UCSD-AML1 (cell line): ENCODE measurements around the gene AQP2.

ENCODE experiments used
- DNase-seq: peaks from one replicate; lab custom pipeline; 2025; ENCODE audit not compliant: unreplicated experiment; lab: John Stamatoyannopoulos, UW

The AQP2 gene

GRCh38 chr12:49920241-49920914 lies 30.2 kb upstream of the AQP2 start:
- DNase-seq = no peak

- DNase-seq = no peak
Measured at GRCh38 chr12:49920915-49921286, 29.6 kb upstream of the AQP2 start.

DNA sequence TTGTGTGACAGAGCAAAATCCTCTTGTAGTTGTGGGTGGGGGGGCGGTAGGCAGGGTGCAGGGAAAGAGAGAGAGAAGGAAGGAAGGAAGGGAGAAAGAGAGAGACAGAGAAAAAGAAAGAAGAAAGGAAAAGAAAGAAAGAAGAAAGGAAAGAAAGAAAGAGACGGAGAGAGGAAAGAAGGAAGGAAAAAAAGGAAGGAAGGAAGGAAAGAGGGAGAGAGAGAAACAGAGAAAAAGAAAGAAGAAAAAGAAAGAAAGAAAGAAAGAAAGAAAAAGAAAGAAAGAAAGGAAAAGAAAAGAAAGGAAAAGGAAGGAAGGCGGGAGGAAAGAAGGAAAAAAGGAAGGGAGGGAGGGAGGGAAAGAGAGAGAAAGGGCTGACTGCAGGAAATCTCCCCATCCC lies 29.2 kb upstream of the AQP2 start:
- DNase-seq = no peak

DNA sequence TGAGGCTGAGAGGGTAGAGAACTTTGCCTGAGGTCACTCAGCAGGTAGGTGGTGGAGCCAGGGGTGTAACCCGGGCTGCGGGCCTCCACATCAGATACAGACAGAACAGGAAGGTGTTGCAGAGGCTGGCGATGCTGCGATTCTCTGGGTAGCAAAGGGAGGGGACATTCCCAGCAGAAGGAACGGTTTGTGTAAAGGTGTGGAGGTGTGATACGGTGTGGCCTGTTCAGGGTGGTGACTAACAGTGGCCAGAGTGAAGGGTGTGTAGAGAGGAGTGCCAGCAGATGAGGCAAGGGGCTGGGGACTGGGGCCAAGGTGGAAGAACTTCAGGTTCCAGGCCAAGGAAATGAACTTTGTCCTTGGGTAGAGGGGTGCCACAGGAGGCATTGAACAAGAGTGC lies 28.6 kb upstream of the AQP2 start:
- DNase-seq = no peak

DNA sequence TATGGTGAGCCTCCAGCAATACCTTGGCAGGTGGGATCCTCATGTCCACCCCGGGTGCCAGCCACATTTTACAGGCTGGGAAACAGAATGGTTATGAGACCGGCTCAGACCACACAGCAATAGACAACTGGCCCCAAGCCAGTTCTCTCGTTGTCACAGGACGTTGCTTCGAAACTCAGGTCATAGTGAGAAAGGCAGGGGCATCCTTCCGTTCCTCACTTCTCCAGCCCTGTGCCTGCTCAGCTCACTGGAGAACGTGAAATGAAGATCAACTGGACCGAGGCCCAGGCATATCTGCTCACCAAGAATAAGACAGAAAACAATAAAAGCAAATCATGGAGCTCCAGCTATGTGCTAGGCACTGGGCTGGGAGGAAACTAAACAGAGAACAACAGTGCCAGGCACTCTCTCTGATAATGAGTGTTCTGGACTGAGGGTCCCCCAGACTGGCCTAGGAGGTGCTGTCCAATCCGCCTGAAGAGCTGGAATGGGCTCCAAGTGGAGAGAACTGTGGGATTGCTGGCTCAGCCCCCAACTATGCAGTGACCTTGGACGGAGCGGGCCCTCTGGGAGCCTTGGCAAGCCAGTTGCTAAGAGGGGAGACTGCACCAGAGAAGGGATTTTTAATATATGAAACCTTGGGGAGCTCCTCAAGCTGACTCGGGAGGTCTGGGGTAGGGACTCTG lies 28.0 kb upstream of the AQP2 start:
- no peak for DNase-seq

- DNase-seq = no peak
Measured at GRCh38 chr12:49923035-49923644, 27.4 kb upstream of the AQP2 start.

- DNase-seq = no peak
Measured at GRCh38 chr12:49923880-49924556, 26.5 kb upstream of the AQP2 start.

- no peak for DNase-seq
Measured at GRCh38 chr12:49924628-49925246, 25.8 kb upstream of the AQP2 start.

GRCh38 chr12:49925433-49926204 lies 24.9 kb upstream of the AQP2 start:
- no peak for DNase-seq

DNA sequence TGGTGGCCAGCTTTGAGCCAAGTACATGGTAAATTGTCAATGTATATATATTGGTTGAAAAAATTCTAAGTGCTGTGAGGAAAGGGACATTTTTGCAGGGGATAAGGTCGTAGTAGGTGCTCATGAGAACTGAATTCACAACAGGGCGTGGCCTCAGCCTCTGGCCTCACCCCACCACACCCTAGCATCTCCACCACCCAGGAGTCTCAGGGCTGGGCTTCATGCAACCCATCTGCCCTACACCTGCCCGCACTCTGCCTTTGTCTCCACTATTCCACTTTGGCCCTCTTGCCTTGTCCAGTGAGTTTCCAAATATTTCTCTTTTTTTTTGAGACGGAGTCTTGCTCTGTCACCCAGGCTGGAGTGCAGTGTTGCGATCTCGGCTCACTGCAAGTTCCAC lies 22.1 kb upstream of the AQP2 start:
- DNase-seq = no peak

- no peak for DNase-seq
Measured at GRCh38 chr12:49929581-49929980, 21.0 kb upstream of the AQP2 start.

GRCh38 chr12:49930515-49931288 lies 19.8 kb upstream of the AQP2 start:
- no peak for DNase-seq

- DNase-seq = no peak
Measured at GRCh38 chr12:49932023-49932422, 18.5 kb upstream of the AQP2 start.

GRCh38 chr12:49932533-49933130 lies 17.9 kb upstream of the AQP2 start:
- DNase-seq = no peak

GRCh38 chr12:49933796-49934195 lies 16.7 kb upstream of the AQP2 start:
- no peak for DNase-seq

GRCh38 chr12:49934505-49934904 lies 16.0 kb upstream of the AQP2 start:
- DNase-seq = no peak

GRCh38 chr12:49936925-49937324 lies 13.6 kb upstream of the AQP2 start:
- no peak for DNase-seq

DNA sequence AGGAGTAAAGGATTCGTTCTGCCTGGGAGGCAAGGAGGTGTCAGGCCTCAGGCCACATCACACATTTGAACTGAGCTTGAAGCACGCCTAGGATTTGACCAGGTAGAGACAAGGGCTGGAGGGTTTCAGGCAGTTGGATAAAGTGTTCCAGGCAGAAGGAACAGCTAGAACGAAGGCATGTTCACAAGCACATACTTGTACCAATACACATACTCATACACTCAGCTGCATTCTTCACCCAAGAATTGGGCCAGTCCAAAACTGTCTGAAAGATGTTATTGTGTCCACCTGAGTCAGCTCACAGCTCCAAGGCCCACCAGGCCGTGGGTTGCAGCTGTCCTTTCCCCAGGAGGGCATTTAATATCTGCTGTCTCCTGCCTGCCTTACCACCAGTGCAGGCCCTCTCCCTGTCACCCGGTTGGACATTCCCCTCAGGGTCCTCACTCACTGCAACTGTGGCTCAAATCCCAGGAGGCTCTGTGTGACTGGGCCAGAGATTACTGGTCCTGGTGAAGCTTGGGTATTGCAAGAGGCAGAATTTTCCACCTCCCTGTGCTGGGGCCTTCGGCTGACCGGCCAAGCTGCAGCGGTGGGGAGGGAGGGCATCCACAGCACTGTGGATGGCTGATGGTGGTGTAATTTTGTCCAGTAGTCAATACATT lies 12.8 kb upstream of the AQP2 start:
- no peak for DNase-seq

DNA sequence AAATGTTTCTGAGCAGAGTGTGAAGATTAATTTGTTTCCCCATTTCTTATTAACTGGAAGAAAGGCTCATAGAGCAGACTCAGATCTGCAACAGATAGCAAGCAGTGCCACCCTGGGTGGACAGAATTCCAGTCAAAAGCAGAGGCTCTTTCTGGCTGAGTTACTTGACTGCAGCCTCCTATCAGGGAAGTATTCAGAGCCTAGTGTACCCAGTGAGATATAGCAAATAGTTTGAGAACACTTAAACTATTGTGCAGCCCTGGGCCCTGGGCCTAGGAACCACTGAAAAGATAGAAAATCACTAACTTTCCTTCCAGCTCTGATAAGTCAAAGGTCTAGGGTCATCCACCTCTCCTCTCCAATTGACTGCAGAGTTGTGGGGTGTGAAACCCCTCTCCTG lies 11.2 kb upstream of the AQP2 start:
- no peak for DNase-seq
